Measurements from ENCODE around the gene BMP5. TPM values are rescaled to one million over a fixed set of nuclear protein-coding genes. Genes with fewer than 3 reads are reported as not detected.

BMP5 gene
- total and polyA plus RNA-seq, 10 of the 15 experiments (the other 5 are each of a cell fraction or from before 2014, with no cell fraction given): not detected

GRCh38 chr6:55818482-55818881, 56.9 kb downstream of the BMP5 start:
- RAD21 ChIA-PET (ENCODE audit: unreplicated experiment): no interaction called here
- POLR2A ChIA-PET: no interaction called here
- Histone ChIP-seq H3K27me3 (replicated peaks in 1 of 2; ENCODE audit: control insufficient read depth in 2 of 2, insufficient read depth in 2 of 2, low read length in 1 of 2) (no peaks in the 10 kb centered on the region), H3K36me3 (ENCODE audit: control insufficient read depth in 2 of 2, insufficient read depth in 2 of 2, low read length in 1 of 2) (no peaks in the 10 kb centered on the region), H3K9ac (ENCODE audit: control insufficient read depth, insufficient read depth, low read length) (no peak overlapping the region), H3K79me2 (ENCODE audit: control insufficient read depth, insufficient read depth, low read length) (no peaks in the 10 kb centered on the region), H4K20me1 (ENCODE audit: control insufficient read depth, insufficient read depth) (no peaks in the 10 kb centered on the region), H3K9me3 (replicated peaks; ENCODE audit: control insufficient read depth, insufficient read depth, low read length) (no peaks in the 10 kb centered on the region), H3K4me3 (no peak overlapping the region), H2AFZ (ENCODE audit: control insufficient read depth, low read depth, low read length) (no peak overlapping the region), H3K4me2 (ENCODE audit: control insufficient read depth, insufficient read depth) (no peak overlapping the region), H3K4me1 (ENCODE audit: control insufficient read depth, insufficient read depth, low read length) (no peaks in the 10 kb centered on the region), H3K27ac (ENCODE audit: control insufficient read depth, insufficient read depth) (no peak overlapping the region)
- SMC1A ChIA-PET (ENCODE audit: uncharacterized antibody, unreplicated experiment): no interaction called here
- DNase-seq (ENCODE audit: low read depth, low spot score) (no peak), FAIRE-seq (no peak), ATAC-seq (no peak)
- 0% methylated on average over 2 of the region's 2 CpGs for WGBS (ENCODE audit: insufficient coverage, insufficient replicate concordance, low lambda C conversion rate, missing lambda C conversion rate)
- CTCF ChIA-PET: no interaction called here
- intact Hi-C loops (cut with micrococcal nuclease; ENCODE audit: unreplicated experiment) (no loop called here), in situ Hi-C loops (cut with MboI) (no loop called here)
- BruUV-seq (replicated peaks): no TSS peak
- TF ChIP-seq YY1 (IDR thresholded peaks at IDR 0.05; ENCODE audit: low read depth, low read length) (no peak), CBFB (IDR thresholded peaks at IDR 0.05; ENCODE audit: low read depth) (no peak), CHD1 (IDR thresholded peaks at IDR 0.05; ENCODE audit: low read depth, low read length) (no peak), RAD21 (IDR thresholded peaks at IDR 0.05; ENCODE audit: insufficient read depth, low read depth, low read length) (no peak), SIN3A (IDR thresholded peaks at IDR 0.05; ENCODE audit: low read depth, low read length) (no peak), PRDM15 (CRISPR knock-in tag; IDR thresholded peaks at IDR 0.05) (no peak), EGR1 (IDR thresholded peaks at IDR 0.05; ENCODE audit: borderline replicate concordance in 1 of 2, low read depth in 2 of 2, low read length in 2 of 2) (no peak), JUNB (IDR thresholded peaks at IDR 0.05) (no peak), IKZF2 (IDR thresholded peaks at IDR 0.05) (no peak), CREM (IDR thresholded peaks at IDR 0.05; ENCODE audit: low read depth) (no peak), ZNF207 (IDR thresholded peaks at IDR 0.05; ENCODE audit: borderline replicate concordance) (no peak), HSF1 (IDR thresholded peaks at IDR 0.05; ENCODE audit: low read depth, low read length) (no peak), USF1 (IDR thresholded peaks at IDR 0.05; ENCODE audit: borderline replicate concordance, extremely low read length, insufficient read depth, low read depth, low read length) (no peak), NRF1 (conservative IDR thresholded peaks at IDR 0.05; ENCODE audit: low read depth, low read length) (no peak), TCF3 (IDR thresholded peaks at IDR 0.05; ENCODE audit: borderline replicate concordance, insufficient read depth, low read depth, low read length) (no peak), NFYB (IDR thresholded peaks at IDR 0.05; ENCODE audit: insufficient read depth, low read depth, low read length) (no peak), ZNF274 (IDR thresholded peaks at IDR 0.05; ENCODE audit: insufficient read depth, insufficient read length) (no peak)

All from GM12878 (cell line).